Type B pancreatic cell (in vitro differentiated cells): ENCODE results near the gene RIPOR2. TPM values are rescaled to one million over a fixed set of nuclear protein-coding genes. Genes with fewer than 3 reads are reported as not detected.

Experiments
- DNase-seq: peaks from one replicate; pipeline ENCODE4 v3.0.0; 2021; ENCODE audit warnings: mixed read lengths; ENCODE audit not compliant: unreplicated experiment; ENCODE audit errors: extremely low spot score
- H3K27ac Mint-ChIP-seq: 2 replicates; pipeline ENCODE4 v1.8.0; 2021; ENCODE audit warnings: mild to moderate bottlenecking, mixed read lengths
- H3K27me3 Mint-ChIP-seq: 2 replicates; pipeline ENCODE4 v1.8.0; 2021; ENCODE audit warnings: mixed read lengths
- H3K36me3 Mint-ChIP-seq: 2 replicates; pipeline ENCODE4 v1.8.0; 2021; ENCODE audit warnings: mixed read lengths
- H3K4me1 Mint-ChIP-seq: one replicate; pipeline ENCODE4 v1.8.0; 2021; ENCODE audit warnings: mixed read lengths; ENCODE audit not compliant: unreplicated experiment
- H3K4me3 Mint-ChIP-seq: 2 replicates; pipeline ENCODE4 v1.8.0; 2021; ENCODE audit warnings: mild to moderate bottlenecking, mixed read lengths
- H3K9me3 Mint-ChIP-seq: 2 replicates; pipeline ENCODE4 v1.8.0; 2021; ENCODE audit warnings: mixed read lengths
- total RNA-seq: library from RNA; stranded (reverse); gene quantifications from 2 replicates; pipeline ENCODE4 v1.2.1, GENCODE V29; 2021; ENCODE audit warnings: low replicate concordance
- TF ChIP-seq, protein P1 (sequence below): fragments of 200-600 bp; sonication (generic); conservative IDR thresholded peaks from 2 replicates; pipeline ENCODE4 v1.5.0; 2021; ENCODE audit warnings: antibody characterized with exemption, mild to moderate bottlenecking

Gene RIPOR2
- total RNA-seq, 1 donor from 2014 or later: 4.2 TPM

DNA sequence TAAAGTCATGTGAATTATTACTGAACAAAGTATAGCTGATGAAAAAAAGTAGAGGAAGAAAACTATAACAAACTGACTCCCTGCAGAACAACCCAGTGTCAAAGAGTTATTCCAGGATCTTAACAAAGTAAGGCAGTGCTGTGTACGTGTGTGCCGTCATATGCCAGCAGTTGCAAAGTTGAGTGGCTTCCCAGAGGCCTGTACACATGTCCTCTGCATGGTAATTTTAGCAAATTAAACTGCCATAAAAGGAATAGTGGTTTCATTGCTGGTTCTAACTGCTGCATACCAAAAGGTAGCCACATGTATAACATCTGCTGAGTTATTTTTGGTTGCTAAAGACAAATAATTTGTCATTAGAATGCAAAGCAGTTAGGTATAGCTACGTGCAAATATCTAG, 44.8 kb downstream of the RIPOR2 start:
- H3K36me3 Mint-ChIP-seq: no peaks in the 10 kb centered on the region
- peaks cover 21% of the 10 kb centered on the region for H3K4me1 Mint-ChIP-seq
- H3K9me3 Mint-ChIP-seq: no peaks in the 10 kb centered on the region
- no peak for DNase-seq
- no peaks in the 10 kb centered on the region for H3K27me3 Mint-ChIP-seq
- TF ChIP-seq, protein P1, sequence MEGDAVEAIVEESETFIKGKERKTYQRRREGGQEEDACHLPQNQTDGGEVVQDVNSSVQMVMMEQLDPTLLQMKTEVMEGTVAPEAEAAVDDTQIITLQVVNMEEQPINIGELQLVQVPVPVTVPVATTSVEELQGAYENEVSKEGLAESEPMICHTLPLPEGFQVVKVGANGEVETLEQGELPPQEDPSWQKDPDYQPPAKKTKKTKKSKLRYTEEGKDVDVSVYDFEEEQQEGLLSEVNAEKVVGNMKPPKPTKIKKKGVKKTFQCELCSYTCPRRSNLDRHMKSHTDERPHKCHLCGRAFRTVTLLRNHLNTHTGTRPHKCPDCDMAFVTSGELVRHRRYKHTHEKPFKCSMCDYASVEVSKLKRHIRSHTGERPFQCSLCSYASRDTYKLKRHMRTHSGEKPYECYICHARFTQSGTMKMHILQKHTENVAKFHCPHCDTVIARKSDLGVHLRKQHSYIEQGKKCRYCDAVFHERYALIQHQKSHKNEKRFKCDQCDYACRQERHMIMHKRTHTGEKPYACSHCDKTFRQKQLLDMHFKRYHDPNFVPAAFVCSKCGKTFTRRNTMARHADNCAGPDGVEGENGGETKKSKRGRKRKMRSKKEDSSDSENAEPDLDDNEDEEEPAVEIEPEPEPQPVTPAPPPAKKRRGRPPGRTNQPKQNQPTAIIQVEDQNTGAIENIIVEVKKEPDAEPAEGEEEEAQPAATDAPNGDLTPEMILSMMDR: no peak
- no peak overlapping the region for H3K27ac Mint-ChIP-seq
- no peak overlapping the region for H3K4me3 Mint-ChIP-seq

DNA sequence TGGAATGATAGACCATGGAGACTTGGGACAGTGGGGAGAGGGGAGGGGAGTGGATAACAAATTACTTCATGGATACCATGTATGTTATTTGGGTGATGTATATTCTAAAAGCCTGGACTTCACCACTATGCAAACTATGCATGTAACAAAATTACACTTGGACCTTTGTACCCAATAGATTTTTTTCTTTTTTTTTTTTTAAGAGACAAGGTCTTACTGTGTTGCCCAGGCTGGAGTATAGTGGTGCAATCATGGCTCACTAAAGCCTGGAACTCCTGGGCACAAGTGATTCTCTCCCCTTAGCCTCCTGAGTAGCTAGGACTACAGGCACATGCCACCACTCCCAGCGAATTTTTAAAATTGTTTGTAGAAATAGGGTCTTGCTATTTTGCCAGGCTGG, 45.3 kb downstream of the RIPOR2 start:
- H3K4me3 Mint-ChIP-seq: no peak overlapping the region
- no peaks in the 10 kb centered on the region for H3K36me3 Mint-ChIP-seq
- peaks cover 21% of the 10 kb centered on the region for H3K4me1 Mint-ChIP-seq
- TF ChIP-seq, protein P1: no peak
- no peak overlapping the region for H3K27ac Mint-ChIP-seq
- H3K27me3 Mint-ChIP-seq: no peaks in the 10 kb centered on the region
- H3K9me3 Mint-ChIP-seq: no peaks in the 10 kb centered on the region
- no peak for DNase-seq

DNA sequence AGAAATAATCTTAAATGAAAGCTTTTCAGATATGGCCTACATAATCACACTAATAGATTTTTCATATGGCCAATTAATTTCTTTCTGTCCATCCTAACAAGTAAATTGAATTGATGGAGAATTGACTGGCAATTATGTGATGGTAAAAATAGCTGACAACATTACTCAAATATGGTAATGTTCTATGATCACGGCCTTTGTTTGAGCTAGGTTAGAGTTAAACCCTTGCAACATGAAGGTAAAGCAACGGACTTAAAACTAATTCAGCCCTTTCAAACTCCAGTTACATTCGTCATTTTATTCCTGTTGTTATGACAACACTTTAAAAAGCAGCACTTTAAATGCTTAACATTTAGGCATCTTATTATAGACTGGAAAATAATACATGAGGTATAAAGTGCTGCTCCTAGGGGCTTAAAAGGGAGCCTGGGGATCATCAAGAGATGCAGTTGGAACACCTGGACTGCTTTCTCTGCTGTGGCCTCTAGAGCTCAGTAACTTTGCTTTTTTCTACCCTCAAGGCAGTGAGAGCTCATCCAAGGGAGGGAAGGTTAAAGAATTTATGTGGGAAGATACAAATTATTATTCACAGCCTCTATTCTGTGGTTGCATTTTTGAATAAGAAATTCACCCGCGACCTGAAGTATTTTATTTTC, 46.9 kb downstream of the RIPOR2 start:
- TF ChIP-seq, protein P1: no peak
- Mint-ChIP-seq H3K4me3 (no peak overlapping the region), H3K9me3 (no peaks in the 10 kb centered on the region), H3K27ac (no peak overlapping the region), H3K4me1 (peaks cover 12% of the 10 kb centered on the region), H3K36me3 (no peaks in the 10 kb centered on the region), H3K27me3 (no peaks in the 10 kb centered on the region)
- DNase-seq: no peak

DNA sequence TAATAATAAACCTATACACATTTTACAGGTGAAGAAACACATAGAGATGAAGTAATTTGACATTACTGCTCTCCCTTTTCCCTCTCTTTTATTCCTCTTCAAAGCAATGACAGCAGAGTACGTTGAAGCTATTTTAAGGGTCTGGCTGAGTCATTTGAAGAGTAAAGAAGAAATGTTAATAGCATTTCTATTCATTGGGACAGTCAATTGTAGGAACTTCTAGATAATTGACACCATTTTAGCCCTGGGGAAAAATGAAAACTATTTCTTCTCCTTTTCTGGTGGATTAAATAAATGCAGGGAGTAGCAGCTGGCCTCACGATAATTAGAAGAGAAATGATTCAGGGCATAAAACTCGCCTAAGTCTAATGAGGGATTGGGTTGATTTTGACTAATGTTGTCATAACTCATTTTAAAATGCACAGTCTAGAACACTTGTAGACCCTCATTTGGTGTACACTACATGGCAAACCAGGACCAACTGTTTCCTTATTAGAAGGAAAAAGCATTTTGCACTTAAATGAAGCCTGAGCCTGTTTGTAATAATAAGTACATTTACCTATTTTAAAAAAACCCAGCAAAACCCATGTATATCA, 48.1 kb downstream of the RIPOR2 start:
- no peaks in the 10 kb centered on the region for H3K9me3 Mint-ChIP-seq
- DNase-seq: no peak
- TF ChIP-seq, protein P1: no peak
- peaks cover 16% of the 10 kb centered on the region for H3K4me1 Mint-ChIP-seq
- no peak overlapping the region for H3K4me3 Mint-ChIP-seq
- H3K27me3 Mint-ChIP-seq: no peaks in the 10 kb centered on the region
- H3K27ac Mint-ChIP-seq: no peak overlapping the region
- H3K36me3 Mint-ChIP-seq: no peaks in the 10 kb centered on the region

DNA sequence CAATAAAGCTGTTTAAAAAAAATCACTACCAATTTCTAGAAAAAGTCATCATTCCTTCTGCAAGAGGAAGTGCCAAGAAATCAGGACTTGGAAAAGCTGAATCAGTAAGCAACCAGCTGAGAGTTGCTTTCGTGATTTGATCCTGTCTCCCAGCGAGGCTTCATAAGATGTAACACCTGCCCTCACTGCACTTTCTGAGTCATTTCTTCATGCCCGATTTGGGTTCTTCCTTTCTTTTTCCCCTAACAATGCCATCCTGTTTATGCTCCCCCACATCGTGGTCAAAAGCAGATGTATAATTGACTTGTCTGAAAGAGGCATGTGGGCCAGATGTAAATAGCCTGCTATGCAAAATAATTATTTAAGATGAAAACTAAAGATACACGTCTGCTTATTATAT, 52.1 kb downstream of the RIPOR2 start:
- peaks cover 19% of the 10 kb centered on the region for H3K4me1 Mint-ChIP-seq
- DNase-seq: no peak
- no peak overlapping the region for H3K4me3 Mint-ChIP-seq
- no peak overlapping the region for H3K27ac Mint-ChIP-seq
- no peaks in the 10 kb centered on the region for H3K27me3 Mint-ChIP-seq
- H3K9me3 Mint-ChIP-seq: no peaks in the 10 kb centered on the region
- no peaks in the 10 kb centered on the region for H3K36me3 Mint-ChIP-seq
- TF ChIP-seq, protein P1: no peak
